GM21825 (cell line): ENCODE measurements around the gene SETD4.

ENCODE experiments used
- ATAC-seq: cut with Tn5 transposase; IDR thresholded peaks from one replicate; pipeline ENCODE4 v1.9.1; 2021; ENCODE audit warnings: mild to moderate bottlenecking, moderate library complexity; ENCODE audit not compliant: unreplicated experiment

Gene SETD4

GRCh38 chr21:36048357-36048756 lies 12.0 kb downstream of the SETD4 start:
- no peak for ATAC-seq

- ATAC-seq: no peak
Measured at GRCh38 chr21:36047139-36047538, 13.2 kb downstream of the SETD4 start.

GRCh38 chr21:36045993-36046392 lies 14.3 kb downstream of the SETD4 start:
- no peak for ATAC-seq

DNA sequence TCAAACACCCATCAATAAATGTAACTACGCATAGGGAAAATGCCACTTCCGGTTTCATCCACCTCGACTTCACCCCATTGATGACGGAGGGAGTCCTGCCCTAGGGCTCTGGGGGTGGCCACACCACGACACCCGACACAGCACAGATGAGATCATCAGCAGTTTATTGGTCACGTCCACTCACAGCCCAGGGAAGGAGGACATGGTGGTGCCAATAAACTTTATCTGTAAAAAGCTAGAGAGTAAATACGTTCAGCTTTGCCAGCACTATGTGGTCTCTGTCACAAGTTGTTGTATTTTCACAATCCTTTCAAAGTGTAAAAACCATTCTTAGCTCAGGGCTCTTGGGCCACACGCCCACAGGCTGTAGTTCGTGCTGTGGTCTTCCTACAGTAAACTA lies 16.3 kb downstream of the SETD4 start:
- no peak for ATAC-seq

DNA sequence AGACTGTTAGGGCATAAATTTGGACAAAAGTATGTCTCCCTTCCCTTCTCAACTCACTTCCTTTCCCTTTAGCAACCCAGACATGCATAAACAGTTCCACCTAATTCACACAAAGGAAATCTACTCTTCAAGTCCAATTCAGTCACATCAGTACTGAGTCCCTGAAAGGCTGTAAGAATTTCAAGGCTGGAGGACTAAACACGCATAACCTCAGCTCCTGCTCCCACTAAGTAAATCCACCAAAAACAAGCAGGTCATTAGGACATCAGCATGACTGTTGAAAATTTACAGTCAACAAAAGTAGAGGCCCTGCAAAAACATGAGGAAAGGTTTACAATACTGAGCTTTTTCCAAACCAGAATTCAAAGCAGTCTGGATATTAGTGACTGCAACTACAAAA lies 18.4 kb downstream of the SETD4 start:
- no peak for ATAC-seq

GRCh38 chr21:36040389-36040788 lies 19.9 kb downstream of the SETD4 start:
- ATAC-seq: no peak

DNA sequence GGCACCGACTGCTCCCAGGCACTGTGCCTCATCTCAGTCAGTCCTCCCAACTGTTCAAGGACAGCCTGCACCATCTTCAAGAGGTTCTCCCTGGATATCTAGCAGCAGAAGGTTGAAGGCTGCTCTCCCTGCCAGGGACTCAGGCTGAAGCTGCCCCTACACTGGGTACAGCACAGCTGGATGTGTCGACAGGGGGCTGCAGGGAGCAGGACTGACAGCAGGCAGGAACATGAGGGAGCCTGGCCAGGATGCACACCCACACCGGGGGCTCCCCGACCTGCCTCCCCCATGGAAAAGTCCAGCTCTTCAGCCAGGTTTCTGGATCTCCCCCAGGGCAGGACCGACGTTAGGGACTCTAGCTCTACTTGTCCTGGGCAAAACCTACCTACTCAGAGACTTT lies 20.5 kb downstream of the SETD4 start:
- ATAC-seq: no peak

GRCh38 chr21:36038701-36039497 lies 21.4 kb downstream of the SETD4 start:
- no peak for ATAC-seq

GRCh38 chr21:36035381-36035791 lies 24.9 kb downstream of the SETD4 start:
- ATAC-seq: no peak

DNA sequence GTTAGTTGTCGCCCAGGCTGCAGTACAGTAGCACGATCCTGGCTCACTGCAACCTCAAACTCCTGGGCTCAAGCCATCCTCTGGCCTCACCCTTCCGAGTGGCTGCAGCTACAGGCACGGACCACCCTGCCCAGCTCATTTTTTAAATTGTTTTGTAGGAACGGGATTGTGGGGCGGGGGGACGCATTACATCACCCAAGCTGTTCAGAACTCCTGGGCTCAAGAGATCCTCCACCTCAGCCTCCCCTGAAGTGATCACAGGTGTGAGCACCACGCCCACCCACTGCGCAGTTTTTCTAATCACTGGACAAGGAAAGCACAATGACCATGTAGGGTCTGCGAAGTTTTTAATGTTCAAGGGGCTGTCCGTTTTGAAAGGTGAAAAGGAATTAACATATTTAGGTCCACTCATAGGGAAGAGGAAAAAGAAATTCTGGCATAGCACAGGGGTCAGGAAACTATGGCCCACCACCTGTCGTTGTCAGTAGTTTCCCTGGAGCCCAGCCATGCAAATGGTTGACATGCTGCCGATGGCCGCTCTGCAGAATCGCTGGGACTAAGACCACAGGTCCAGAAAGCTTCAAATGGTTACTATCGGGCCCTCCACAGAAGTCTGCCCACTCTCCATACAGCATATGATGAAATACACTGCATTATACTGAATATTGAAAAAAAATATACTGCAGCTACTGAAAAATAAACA lies 26.0 kb downstream of the SETD4 start:
- ATAC-seq: no peak

DNA sequence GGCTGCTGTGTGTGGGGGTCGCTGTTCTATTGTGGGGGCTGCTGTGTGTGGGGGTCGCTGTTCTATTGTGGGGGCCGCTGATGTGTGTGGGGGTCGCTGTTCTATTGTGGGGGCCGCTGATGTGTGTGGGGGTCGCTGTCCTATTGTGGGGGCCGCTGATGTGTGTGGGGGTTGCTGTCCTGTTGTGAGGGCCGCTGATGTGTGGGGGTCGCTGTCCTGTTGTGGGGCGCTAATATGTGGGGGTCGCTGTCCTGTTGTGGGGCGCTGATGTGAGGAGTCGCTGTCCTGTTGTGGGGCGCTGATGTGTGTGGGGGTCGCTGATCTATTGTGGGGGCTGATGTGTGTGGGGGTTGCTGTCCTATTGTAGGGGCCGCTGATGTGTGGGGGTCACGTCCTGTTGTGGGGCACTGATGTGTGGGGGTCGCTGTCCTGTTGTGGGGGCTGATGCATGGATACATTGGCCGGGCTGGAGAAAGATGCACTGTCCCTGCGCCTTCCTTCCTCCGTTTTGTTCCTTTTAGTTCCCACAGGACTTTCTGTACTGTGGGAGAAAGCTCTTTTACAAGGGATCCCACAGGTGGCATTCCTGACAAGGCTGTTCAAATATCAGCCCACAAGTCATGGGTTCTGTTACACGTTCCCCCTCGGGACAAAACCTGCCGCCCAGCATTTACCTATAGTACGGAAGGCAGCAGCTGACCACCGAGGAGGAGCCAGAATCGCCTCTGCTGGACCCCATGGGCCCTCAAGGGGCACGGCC lies 27.5 kb downstream of the SETD4 start:
- ATAC-seq: no peak

GRCh38 chr21:36030581-36031189 lies 29.6 kb downstream of the SETD4 start:
- ATAC-seq: no peak

- ATAC-seq: no peak
Measured at GRCh38 chr21:36029309-36029708, 31.0 kb downstream of the SETD4 start.

- peak; percentile 61 for ATAC-seq
Measured at GRCh38 chr21:36028127-36029069, 31.9 kb downstream of the SETD4 start.

- ATAC-seq: no peak
Measured at GRCh38 chr21:36027347-36027746, 33.0 kb downstream of the SETD4 start.

GRCh38 chr21:36024782-36025181 lies 35.5 kb downstream of the SETD4 start:
- no peak for ATAC-seq

DNA sequence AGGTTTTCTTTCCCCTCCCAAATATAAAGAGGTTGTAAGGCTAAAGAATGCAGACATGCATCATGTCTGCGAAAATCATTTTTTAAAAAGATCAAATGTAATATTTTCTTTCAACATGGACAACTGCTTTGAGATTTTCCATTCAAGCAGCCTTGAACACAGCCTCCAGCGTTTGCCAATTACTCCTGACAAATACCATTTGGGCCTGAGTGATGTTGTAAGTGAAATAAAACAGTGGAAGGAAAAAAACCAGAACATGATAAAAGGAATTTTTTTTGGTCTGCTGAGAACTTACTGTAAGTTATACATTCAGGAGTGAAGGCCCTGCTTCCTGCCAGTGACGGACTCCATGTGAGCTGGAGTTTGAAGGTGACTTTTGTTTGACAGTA lies 37.2 kb downstream of the SETD4 start:
- no peak for ATAC-seq

- no peak for ATAC-seq
Measured at GRCh38 chr21:36022427-36023091, 37.8 kb downstream of the SETD4 start.

DNA sequence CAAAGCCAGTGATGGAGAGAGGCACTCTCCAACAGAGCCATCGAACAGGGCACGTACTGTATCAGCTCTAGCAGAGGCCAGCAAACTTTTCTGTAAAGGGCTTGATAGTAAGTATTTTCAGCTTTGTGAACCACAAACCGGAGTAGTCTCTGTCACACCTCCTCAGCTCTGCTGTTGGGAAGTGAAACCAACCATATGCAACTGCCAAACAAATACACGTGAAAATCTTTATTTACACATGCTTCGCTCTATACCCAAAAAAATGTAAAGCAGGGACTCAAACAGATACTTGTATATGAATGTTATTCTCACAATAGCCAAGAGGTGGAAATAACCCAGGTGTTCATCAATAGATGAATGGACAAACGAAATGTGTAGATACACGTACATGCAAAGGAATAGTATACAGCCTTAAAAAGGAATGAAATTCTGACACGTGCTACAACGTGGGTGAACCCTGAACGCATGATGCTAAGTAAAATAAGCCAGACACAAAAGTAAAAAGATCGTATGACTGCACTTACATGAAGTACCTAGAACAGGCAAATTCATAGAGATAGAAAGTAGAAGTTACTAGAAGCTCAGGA lies 39.0 kb downstream of the SETD4 start:
- ATAC-seq: peak; percentile 87
